Thymus (tissue), 11 donors: ENCODE results near the gene MTUS2. TPM values are rescaled to one million over a fixed set of nuclear protein-coding genes. Genes with fewer than 3 reads are reported as not detected.

Source experiments
- DNase-seq, 9 donors: peaks; one replicate each; pipeline ENCODE4 v3.0.0-alpha.2; 2013; ENCODE audit warnings: low spot score in 9 of 9, low read depth in 6 of 9, missing footprints in 1 of 9
- H3K27ac ChIP-seq, 2 donors: one replicate each; pipeline ENCODE4 v1.5.1; 2013; ENCODE audit warnings: control low read depth in 1 of 2, low read depth in 1 of 2, low read length in 1 of 2, mild to moderate bottlenecking in 1 of 2, moderate library complexity in 1 of 2
- H3K27me3 ChIP-seq, 2 donors: one replicate each; pipeline ENCODE4 v1.5.1; 2013; ENCODE audit warnings: low read length in 1 of 2; ENCODE audit not compliant: control insufficient read depth in 2 of 2, insufficient read depth in 1 of 2
- H3K36me3 ChIP-seq, 2 donors: one replicate each; pipeline ENCODE4 v1.5.1; 2013; ENCODE audit warnings: low read length in 1 of 2, mild to moderate bottlenecking in 1 of 2, moderate library complexity in 1 of 2; ENCODE audit not compliant: control insufficient read depth in 2 of 2, insufficient read depth in 2 of 2
- H3K4me1 ChIP-seq, 2 donors: one replicate each; pipeline ENCODE4 v1.5.1; 2013; ENCODE audit warnings: low read length in 2 of 2; ENCODE audit not compliant: control insufficient read depth in 2 of 2, insufficient read depth in 2 of 2
- H3K4me3 ChIP-seq, 2 donors: one replicate each; pipeline ENCODE4 v1.5.1; 2013; ENCODE audit warnings: low read length in 2 of 2, control low read depth in 1 of 2, mild to moderate bottlenecking in 1 of 2
- H3K9me3 ChIP-seq, 2 donors: one replicate each; pipeline ENCODE4 v1.5.1; 2013; ENCODE audit warnings: low read length in 1 of 2, mild to moderate bottlenecking in 1 of 2; ENCODE audit not compliant: control insufficient read depth in 2 of 2, insufficient read depth in 1 of 2
- WGBS: extraction: QIAGEN DNeasy Blood & Tissue Kit; methylation state at CpG from one replicate; pipeline ENCODE4 v1.1.7; 2013; 5-methylcytosine and 5-hydroxymethylcytosine counted together
- polyA plus RNA-seq: library from polyadenylated mRNA; stranded (reverse); fragments of 200-250 nt; gene quantifications from one replicate; pipeline ENCODE4 v1.2.3, GENCODE V29; 2013
- total RNA-seq: library from RNA; stranded (reverse); fragments of 120-200 nt; gene quantifications from one replicate; pipeline ENCODE4 v1.2.4, GENCODE V29; 2013
- donor health status: healthy.

MTUS2 gene
- total and polyA plus RNA-seq, 2 donors = 0.09 to 0.18 TPM

- peaks cover 20 to 27% of the 10 kb centered on the region in 2 donors for H3K36me3 ChIP-seq
- WGBS = 98% methylated on average over 7 of the region's 7 CpGs
- H3K9me3 ChIP-seq = no peaks in the 10 kb centered on the region
- H3K4me1 ChIP-seq = no peaks in the 10 kb centered on the region
- no peak overlapping the region for H3K27ac ChIP-seq
- H3K4me3 ChIP-seq = no peak overlapping the region
- H3K27me3 ChIP-seq = no peaks in the 10 kb centered on the region
- no peak for DNase-seq
Observed at GRCh38 chr13:29548722-29549121, 728.6 kb downstream of the MTUS2 start.

DNA sequence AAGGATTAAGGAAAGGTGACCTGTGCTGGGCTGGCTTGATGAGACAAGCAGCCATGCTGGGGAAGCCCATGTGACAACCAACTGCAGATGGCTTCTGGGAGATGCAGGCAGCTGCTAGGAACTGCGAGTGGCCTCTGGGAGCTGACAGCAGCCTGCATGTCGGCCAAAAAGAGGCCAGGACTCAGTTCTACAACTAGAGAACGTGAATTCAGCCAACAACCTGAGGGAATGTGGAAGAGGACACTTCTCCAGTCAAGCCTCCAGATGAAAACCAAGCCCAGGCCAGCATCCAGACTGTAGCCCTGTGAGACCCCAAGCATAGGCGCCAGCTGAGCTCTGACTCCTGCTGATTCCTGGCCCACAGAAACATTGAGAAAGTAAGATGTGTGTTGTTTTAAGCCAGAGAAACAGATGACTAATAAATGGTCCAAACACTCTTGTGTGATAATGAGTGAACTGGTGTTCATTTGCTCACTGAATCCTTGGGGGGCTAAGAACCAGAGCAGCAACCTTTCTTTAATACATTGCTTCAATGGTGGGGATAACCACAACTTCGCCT is 730.4 kb downstream of the MTUS2 start:
- Histone ChIP-seq H3K9me3 (no peaks in the 10 kb centered on the region), H3K4me1 (no peaks in the 10 kb centered on the region), H3K27ac (no peak overlapping the region), H3K4me3 (no peak overlapping the region), H3K27me3 (no peaks in the 10 kb centered on the region), H3K36me3 (peaks cover 20 to 25% of the 10 kb centered on the region in 2 donors)
- WGBS = 98% methylated on average over 5 of the region's 5 CpGs
- no peak for DNase-seq

DNA sequence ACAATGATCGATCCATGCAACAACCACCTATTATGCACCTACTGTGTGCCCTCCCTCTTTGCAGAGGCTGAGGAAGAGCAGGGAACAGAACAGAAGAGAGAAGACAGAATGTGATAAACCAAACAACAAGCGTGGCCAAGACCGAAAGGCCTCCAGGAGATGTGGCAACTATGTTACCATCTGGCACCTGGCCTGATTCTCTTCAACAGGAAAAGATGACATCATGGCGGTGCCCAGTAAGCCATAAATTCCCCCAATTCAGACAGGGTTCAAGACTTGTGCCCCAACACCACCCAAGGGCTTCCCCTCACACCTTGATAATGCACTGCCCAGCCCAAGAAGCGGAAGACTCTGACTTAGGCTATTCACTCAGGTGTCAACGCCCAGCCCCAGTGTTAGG is 731.1 kb downstream of the MTUS2 start:
- 98% methylated on average over 6 of the region's 6 CpGs for WGBS

More for the DNA sequence above, 731.1 kb downstream of the MTUS2 start:
- Histone ChIP-seq H3K27me3 (no peaks in the 10 kb centered on the region), H3K9me3 (no peaks in the 10 kb centered on the region), H3K4me3 (no peak overlapping the region), H3K36me3 (peaks cover 20 to 22% of the 10 kb centered on the region in 2 donors), H3K27ac (no peak overlapping the region), H3K4me1 (no peaks in the 10 kb centered on the region)
- DNase-seq = no peak

Other genes starting within 250 kb of the MTUS2 start
- gene POMP, start 161.2 kb upstream of the MTUS2 start, total RNA-seq = 109 TPM
- gene POMP, start 161.2 kb upstream of the MTUS2 start, polyA plus RNA-seq = 108 TPM
- 12.5 TPM for gene SLC46A3, start 101.4 kb upstream of the MTUS2 start, total RNA-seq
- gene SLC46A3, start 101.4 kb upstream of the MTUS2 start, polyA plus RNA-seq = 18.9 TPM